Stimulated activated CD8-positive, alpha-beta memory T cell treated with anti-CD3 and anti-CD28 coated beads, Interleukin-15, amount 100 ng/mL, for 1 hour (primary cell): Measurements from ENCODE around the gene TMPRSS13.
"Not testable (repeated sequence)": the region's sequence is repeated elsewhere in the genome, so short reads cannot be mapped to it uniquely, and the experiment has no call there.

Experiments
- DNase-seq: peaks from one replicate; pipeline ENCODE4 v3.0.0-alpha.2; 2020; ENCODE audit warnings: low read depth

TMPRSS13 gene

DNA sequence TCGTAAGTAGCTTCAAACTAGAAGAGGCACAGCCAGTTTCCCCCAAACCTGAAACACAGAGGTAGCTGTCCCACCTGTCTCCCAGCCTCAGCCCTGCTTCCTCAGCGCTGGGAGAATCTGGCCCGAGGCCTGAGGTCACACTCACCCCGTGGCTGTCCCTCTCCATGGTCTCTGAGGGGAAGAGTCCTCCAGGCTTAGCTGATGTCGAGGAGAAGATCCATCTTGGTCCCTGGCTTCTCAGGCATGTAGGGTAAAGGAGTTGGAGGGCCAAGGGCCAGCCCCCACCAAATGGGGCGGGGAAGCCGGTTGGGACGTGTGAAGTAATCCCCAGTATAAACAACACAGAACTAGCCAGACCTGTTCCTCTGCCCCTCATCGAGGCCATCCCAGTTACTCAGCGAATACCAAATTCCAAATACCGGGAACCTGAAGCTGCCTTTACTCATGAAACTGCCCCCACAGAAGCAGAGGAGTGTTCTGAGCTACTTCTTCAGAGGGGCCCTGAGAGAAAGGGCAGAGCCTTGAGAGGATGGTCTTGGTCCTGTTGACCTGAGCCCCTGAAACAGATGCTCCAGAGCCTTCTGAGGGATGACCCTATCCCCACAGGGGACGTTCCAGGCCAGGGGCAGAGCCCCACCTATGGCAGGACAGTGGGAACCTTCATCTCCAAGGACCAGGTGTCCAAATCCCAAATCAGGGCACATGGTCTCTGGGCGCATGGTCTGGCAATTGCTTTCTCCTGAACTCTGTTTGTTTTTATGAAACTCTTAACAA is at the start of gene TMPRSS13:
Gene TMPRSS13, minus strand, starts transcription at position 261 of the 774 bp plus-strand sequence. Its CDS starts 95 bp downstream, at position 166.
- no peak for DNase-seq

DNA sequence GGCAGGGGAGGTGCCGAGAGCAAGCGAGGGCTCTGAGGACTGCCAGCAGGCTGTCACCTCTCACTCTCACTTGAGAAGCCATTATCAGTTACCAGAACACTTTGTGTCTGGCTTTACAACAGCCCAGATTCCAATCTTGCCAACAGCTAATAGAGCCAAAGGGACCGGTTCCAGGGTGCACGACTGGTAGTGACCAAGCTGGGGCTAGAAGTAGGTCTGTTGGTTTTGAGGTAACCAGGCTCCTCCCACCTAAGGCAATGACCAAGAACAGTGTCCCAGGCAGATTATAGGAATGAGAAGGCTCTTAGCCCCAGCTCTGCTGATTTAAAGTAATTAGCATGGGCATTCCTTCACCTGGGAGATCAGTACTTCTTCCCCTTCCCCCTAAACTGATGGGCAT is 49.8 kb upstream of the TMPRSS13 start:
- DNase-seq: no peak

DNA sequence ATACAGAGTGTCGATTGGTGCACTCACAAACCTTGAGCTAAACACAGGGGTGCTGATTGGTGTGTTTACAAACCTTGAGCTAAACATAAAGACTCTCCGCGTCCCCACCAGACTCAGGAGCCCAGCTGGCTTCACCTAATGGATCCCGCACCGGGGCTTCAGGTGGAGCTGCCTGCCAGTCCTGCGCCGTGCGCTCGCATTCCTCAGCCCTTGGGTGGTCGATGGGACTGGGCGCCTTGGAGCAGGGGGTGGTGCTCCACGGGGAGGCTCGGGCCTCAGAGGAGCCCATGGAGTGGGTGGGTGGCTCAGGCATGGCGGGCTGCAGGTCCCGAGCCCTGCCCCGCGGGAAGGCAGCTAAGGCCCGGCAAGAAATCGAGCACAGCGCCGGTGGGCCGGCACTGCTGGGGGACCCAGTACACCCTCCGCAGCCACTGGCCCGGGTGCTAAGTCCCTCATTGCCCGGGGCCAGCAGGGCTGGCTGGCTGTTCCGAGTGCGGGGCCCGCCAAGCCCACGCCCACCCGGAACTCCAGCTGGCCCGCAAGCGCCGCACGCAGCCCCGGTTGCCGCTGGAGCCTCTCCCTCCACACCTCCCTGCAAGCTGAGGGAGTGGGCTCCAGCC is 49.2 kb upstream of the TMPRSS13 start:
- not testable (repeated sequence) for DNase-seq

DNA sequence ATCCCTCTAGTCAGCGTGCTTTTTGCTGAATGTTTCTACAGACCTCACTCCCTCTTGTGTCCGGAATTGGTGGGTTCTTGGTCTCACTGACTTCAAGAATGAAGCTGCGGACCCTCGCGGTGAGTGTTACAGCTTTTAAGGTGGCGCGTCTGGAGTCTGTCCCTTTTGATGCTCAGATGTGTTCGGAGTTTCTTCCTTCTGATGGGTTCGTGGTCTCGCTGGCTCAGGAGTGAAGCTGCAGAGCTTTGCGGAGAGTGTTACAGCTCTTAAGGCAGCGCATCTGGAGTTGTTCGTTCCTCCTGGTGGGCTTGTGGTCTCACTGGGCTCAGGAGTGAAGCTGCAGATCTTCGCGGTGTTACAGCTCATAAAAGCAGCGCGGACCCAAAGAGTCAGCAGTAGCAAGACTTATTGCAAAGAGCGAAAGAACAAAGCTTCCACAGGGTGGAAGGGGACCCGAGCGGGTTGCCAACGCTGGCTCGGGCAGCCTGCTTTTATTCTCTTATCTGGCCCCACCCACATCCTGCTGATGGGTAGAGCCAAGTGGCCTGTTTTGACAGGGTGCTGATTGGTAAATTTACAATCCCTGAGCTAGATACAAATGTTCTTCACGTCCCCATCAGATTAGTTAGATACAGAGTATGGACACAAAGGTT is 48.5 kb upstream of the TMPRSS13 start:
- not testable (repeated sequence) for DNase-seq

DNA sequence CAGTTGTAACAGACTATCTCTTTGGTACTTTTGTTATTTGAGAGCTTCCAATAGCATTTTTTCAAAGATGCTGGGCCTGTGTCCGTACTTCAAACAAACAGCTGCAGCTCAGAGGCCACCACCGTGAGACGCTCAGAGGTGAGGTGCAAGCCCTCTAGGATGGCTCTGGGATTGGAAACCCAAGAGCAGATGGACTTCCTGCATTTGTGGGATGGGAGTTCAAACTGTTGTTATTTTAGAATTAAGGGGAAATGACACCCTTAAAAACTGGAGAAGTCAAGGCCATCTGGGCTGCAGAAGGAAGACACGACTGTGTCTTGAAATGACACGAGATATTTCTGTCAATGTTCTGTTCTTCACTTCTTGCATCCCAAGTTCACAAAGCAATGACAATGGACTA is 47.8 kb upstream of the TMPRSS13 start:
- no peak for DNase-seq

DNA sequence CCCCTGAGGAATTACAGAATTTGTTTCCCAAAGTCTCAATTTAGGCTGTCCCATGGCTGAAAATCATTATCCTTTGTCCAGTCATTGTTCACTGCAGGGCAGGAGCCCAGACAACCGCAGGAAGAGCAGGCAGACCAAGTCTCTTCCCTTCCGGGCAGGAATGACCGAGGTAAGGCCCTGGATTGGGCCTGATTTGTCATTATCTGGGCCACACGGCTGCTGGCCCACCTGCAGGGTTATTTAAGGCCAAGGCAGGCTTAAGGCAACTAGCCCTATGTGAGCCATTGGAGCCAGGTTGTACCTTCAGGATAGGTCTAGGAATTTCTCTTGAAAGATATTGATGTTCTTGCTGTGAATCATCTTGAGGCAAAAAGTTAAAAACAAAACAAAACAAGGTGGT is 47.2 kb upstream of the TMPRSS13 start:
- no peak for DNase-seq

DNA sequence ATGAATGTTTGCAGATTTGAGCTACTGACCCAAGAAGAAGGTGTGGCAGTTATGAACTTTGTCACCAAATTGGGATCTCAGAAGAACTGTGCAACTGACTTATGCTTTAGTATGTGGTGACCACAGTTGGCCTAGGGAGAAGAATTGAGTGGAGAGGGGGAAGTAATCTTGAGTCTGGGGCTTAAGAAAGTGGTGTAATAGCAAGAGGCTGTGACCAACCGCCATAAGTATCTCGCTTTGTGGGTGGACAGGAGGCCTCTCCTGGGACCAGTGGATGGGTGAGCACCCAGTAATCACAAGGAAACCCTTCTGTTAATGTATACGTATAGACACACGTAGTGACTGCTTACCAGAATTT is 44.3 kb upstream of the TMPRSS13 start:
- DNase-seq: no peak

DNA sequence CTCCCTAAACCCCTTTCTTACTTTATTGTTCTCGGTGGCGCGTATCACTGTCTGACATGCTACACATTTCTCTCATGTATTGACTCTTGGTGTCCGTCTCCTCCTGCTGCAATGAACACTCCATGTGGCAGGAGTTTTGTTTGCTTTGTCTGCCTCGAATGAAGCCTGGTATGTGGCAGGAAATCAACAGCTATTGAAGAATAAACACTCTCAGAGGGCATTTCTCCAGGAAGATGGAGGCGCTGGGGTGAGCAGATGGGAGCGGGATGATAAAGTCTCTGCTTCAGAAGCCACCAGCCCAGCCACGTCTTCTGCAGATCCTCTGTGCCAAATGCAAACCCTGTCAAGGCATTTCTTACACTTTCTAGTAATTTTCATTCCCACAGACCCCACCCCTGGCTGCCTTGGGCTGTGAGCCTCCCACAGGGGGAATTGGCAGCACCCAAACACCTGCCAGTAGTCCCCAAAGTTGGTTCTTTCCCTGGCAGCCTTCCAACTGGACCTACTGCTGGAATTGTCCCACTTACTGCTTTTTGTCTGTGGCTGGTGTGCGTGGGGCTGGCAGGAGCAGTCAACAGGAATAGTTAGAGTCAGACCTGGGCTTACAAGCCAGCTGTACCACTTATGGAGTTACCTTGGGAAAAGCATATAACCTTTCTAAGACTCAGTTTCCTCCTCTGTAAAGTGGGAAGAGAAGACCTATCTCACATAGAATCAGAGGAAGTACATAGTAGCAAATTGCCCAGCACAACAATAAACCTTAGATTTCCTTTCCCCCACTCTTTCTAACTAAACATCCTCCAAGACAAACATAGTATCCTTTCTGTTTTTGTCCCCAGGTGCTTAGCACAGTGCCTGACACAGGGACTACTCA is 43.7 kb upstream of the TMPRSS13 start:
- DNase-seq: no peak

DNA sequence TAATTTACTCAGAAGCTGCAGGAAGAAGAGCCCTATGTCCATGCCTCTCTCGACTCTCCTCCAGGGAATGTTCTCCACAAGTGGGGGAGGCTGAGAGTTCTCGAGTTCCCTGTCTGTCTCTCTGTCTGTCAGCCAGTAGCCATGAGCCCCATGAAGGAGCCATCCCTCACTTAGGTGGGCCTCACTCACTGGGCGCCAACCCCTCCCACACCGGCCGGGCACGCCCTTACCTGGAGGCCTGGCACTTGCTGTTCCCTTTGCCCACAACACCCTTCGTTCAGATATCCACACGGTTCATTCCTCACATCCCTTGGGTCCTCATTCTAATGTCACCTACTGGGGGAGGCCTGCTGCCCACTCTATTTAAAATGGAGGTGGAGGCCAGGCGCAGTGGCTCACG is 42.8 kb upstream of the TMPRSS13 start:
- DNase-seq: no peak

DNA sequence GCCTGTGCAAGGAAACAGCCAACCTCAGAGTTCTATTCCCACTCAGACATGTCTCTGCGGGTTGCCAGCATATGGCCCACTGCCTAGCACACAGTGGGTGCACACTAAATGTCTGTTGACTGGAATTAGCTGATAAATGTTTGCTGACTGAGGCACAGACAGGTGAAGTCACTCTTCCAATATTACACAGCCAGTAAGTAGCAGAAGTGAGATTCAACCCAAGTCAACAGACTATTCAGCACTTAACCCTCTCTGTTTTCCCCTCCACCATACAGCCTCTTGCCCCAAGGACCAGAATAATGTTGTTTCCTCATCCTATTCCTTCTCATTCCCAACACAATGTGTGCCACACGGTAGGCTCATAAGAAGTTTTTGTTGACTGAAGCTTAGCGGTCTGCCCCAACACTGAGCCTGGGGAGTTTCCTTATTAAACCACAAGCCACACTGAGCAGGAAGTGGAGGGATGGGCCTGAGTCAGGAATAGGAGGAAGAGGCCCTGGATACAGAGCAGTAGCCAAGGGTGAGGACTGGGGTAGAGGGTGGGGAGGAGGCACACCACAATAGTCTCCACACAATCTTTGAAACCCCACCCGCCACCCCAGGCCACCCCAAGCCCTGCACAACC is 41.3 kb upstream of the TMPRSS13 start:
- DNase-seq: no peak

DNA sequence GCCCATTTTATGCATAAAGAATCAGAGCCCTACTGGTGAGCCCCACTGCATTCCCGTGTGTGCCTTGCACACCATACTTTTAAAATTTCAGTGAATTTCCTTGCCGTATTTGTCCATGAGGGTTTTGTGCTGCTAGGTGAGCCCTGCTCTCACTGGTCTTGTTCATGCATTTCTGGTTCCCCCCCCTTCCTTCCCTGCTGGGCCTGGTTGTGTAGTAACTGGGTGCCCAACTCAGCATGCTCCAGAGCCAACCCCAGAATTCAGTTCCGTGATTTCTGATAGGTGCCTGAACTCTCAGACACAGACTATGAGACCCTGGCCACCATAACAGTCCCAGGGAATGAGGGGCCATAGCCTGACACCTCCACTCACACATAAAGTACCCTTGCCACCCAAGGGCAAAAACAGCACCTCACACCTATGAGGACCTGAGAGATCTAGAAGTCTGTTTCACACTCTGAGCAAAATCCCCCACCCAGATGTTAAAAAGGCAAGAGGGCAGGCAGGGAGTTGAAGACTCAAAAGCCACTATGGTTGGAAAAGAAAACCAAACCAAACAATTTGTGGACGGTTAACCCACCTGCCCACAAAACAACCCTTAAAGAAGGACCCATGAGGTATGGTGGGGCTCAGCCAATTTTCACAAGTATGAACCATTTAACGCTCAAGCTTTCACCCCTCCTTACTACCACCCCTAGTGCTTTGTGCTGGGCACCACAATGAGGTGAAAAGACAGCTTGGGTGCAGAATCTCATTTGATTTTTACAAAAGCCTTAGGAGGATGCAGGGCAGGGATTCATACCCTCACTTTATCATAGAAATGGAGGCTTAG is 40.2 kb upstream of the TMPRSS13 start:
- DNase-seq: no peak

DNA sequence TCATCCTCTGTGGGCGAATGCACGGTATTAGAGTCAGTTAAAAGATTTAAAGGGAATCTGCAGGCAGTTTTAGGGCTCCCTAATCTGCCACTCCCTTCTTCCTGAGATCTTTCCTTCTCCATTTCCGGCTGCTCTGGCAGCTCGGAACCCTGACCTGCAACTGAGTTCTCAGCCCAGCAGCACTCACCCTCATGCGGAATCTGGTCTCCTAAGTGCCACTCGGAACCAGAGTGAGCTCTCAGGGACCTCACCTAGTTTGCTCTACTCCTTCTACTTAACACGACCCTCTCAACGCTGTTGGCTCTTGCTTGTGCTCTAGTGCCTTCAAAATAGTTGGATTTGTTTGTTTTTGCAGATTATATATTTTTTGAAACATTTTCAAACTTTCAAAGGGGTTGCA is 37.7 kb upstream of the TMPRSS13 start:
- DNase-seq: no peak

DNA sequence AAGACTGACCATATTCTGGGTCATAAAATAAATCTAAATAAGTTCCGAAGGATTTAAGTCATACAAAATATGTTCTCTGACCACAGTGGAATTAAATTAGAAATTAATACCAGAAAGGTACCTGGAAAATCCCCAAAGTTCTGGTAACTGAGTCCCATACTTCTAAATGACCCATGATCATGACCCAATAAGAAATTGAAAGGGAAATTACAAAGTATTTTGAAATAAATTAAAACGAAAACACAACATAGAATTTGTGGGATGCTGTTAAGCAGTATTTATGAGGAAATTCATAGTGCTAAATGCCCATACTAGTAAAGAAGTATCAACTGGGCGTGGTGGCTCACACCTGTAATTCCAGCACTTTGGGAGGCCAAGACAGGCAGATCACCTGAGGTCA is 33.6 kb upstream of the TMPRSS13 start:
- DNase-seq: no peak

DNA sequence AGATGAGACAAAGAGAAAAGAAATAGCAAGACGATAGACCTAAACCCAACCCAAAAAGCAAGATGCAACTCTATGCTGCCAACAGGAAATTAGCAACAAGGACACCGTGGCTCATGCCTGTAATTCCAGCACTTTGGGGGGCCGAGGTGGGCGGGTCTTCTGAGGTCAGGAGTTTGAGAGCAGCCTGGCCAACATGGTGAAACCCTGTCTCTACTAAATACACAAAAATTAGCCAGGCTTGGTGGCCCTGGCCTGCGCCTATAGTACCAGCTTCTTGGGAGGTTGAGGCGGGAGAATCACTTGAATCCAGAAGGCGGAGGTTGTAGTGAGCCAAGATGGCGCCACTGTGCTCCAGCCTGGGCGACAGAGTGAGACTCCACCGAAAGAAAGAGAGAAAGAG is 32.7 kb upstream of the TMPRSS13 start:
- no peak for DNase-seq

DNA sequence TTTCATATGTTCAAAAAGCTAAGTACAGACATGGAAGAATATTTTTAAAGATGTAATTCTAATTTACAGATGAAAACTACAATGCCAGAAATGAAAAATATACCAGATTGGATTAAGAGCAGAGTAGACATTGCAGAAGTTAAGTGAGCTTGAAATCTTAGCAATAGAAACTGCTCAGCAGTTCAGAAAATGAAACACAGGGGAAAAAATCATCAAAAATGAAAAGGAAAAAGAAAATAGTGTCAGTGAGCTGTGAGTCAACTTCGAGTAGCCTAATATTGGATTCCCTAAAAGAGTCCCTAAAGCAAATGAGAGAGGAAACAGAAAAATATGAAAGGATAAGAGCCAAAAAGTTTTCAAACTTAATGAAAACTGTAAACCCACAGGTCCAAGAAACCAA is 31.2 kb upstream of the TMPRSS13 start:
- DNase-seq: no peak

DNA sequence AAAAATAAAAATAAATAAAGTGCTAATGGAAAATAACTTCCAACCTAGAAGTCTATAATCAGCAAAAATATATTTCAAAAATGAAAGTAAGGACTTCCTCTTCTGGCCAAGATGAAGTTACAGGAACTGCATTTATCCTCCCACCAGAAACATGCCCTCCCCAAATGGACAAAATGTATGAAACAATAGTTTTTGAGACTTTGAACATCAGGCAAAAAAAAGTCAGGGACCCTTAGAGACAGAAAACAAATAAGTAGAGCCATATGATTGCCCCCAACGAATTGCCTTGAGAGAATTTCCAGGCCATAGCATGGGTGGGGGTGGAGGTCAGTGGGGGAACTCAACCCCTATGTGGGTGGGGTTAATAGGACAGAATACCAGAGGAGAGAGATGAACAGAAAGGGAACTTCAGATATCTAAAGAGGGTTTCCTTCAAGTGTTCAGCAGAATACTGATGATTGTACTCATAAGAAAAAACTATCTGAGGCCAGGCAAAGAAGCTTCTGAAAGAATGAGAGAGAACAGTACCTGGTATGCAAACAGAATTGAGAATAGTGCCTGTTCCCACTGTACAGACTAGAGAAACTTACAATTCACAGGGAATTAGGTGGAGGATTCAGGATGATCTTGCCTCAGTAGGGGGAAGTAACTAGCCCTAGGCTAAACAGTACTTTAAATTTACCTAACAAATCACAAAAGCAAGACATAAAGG is 30.4 kb upstream of the TMPRSS13 start:
- no peak for DNase-seq

DNA sequence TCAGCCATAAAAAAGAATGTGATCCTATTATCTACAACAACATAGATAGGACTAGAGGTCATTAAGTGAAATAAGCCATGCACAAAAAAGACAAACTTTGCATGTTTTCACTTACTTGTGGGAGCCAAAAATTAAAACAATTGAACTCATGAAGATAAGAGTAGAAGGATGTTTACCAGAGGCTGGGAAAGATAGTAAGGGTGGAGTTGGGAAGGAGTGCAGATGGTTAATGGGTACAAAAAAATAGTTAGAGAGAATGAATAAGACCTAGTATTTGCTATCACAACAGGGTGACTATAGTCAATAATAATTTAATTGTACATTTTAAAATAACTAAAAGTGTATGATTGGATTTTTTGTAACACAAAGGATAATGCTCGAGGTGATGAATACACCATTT is 29.7 kb upstream of the TMPRSS13 start:
- DNase-seq: no peak

DNA sequence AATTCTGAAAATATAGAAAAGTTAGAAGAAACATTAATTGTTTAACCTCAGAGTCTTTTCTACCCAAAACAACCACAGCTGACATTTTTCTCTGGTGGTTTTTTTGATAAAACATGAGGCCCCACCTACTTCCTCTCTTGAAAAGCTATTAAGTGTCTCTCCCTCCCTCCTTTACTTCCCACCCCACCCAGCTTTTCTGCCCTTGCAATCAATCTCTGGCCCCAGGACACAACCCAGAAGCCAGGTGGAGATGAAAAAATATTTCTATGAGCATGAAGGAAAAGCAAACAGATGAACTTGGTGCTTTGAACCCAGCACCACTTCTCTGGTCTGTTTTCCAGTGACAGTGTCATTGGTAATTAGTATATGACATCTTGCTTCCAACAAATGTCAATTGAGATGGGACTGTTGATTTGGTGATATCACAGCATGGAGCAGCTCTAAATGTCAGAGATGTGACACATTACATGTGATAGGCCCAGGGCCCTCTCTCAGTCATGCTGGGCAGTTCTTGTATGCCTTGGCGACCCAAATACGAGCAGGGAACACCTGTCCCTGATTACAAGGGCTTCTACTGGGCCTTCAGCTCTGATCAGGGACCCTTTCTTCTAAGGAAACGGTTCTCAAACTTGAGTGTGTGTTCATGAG is 23.9 kb upstream of the TMPRSS13 start:
- no peak for DNase-seq

DNA sequence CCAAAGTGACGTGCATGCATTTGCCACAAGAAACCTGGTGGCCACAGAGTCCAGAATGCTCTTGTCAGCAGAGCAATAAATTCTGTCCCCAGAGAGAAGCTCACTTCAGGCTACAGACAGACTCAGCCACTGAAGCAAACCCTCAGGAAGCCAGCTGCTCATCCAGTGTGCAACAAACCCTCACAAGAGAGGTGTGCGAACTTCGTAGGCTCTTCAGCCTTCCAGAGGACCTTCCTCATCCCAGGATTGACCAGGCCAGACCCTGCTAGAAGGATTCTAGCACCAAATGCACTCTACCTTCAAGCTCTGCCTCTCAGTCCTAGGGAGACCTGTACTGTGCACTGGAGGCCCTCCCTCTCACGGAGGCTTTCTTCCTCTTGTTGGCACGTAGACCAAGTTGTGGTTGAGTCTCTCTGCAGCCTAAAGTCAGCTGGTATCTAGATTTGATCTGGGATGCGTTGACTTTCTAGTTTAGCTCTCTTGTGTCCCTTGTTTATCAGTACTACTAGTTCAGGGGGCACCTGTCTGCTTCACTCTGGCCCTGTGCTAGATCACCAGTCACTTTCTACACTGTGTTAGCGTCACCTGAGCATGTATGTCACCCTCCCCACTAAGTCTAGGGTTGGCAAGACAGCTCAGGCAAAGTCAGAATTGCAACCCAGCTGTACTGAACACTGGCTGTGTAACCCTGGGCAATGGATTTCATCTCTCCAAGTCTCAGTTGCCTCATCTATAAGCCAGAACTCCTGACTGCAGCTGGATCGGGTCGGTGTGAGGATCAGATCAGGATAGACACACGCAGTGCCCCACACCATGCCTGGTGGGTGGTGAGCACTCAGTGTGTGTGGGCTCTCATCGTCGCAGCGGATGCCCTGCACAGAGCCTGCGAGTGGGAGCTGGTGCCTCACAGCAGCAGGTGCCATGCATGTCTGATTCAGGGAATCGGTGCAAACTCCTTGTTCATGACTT is 22.1 kb upstream of the TMPRSS13 start:
- DNase-seq: no peak
